Measurements from ENCODE around the gene EME2. TPM values are rescaled to one million over a fixed set of nuclear protein-coding genes. Genes with fewer than 3 reads are reported as not detected.

EME2 gene
- total RNA-seq, 6 donors from 2014 or later, result 10.8 to 87.0 (median 21.5) TPM

GRCh38 chr16:1781758-1782407 is 9.3 kb downstream of the EME2 start:
- Histone ChIP-seq H3K27me3 (no peaks in the 10 kb centered on the region), H3K27ac (peak overlapping the region; percentile 84 to 93 (median 86)), H3K36me3 (peaks cover 8 to 53% (median 34%) of the 10 kb centered on the region in 4 donors), H3K9me3 (no peaks in the 10 kb centered on the region), H3K4me3 (peak overlapping the region; percentile 70 to 92 (median 88)), H3K4me1 (peaks cover 23 to 52% (median 28%) of the 10 kb centered on the region in 4 donors)
- 0 to 3% methylated on average over 10 to 27 of the region's 70 CpGs for WGBS, 2 donors
- TF ChIP-seq POLR2AphosphoS5 (IDR thresholded peaks at IDR 0.05), result no peak
- TF ChIP-seq CTCF (IDR thresholded peaks at IDR 0.05), result peak in 2 of 6 experiments; percentile 20 to 57
- peak in 1 of 4 donors; percentile 52 for TF ChIP-seq POLR2A (IDR thresholded peaks at IDR 0.05)
- peak in 1 of 2 donors; percentile 88 for DNase-seq
- ATAC-seq (ENCODE audit: low FRiP score in 2 of 2), result peak in 1 of 2 donors; percentile 41

- Histone ChIP-seq H3K27me3 (no peaks in the 10 kb centered on the region), H3K4me1 (peaks cover 23 to 52% (median 28%) of the 10 kb centered on the region in 4 donors), H3K36me3 (peaks cover 4 to 53% (median 34%) of the 10 kb centered on the region in 4 donors), H3K27ac (peak within 1 kb of the TSS; percentile 84 to 93 (median 86)), H3K4me3 (peak within 1 kb of the TSS; percentile 88 to 99 (median 90)), H3K9me3 (no peaks in the 10 kb centered on the region)
- ATAC-seq (ENCODE audit: low FRiP score in 2 of 2) (peak; percentile 96 to 97), DNase-seq (peak; percentile 98 to 100)
- WGBS, 2 donors, result 0% methylated on average over 28 to 50 of the region's 102 CpGs
- TF ChIP-seq CTCF (IDR thresholded peaks at IDR 0.05) (peak in 2 of 6 experiments; percentile 24 to 36), POLR2A (IDR thresholded peaks at IDR 0.05) (peak in 3 of 4 donors; percentile 24 to 88 (median 71)), EP300 (IDR thresholded peaks at IDR 0.05) (peak in 1 of 4 donors; percentile 58), POLR2AphosphoS5 (IDR thresholded peaks at IDR 0.05) (peak; percentile 77 to 78)
These were observed 10.0 kb downstream of the EME2 start, which contains the start of the genes NUBP2 and SPSB3 for GRCh38 chr16:1782408-1783264. Gene NUBP2, plus strand, starts transcription at chr16:1782960. Its CDS starts 61 bp downstream, at chr16:1783021. Gene SPSB3, minus strand, starts transcription at chr16:1782571. Its CDS starts 1,088 bp downstream, at chr16:1781483.

- Histone ChIP-seq H3K9me3 (no peaks in the 10 kb centered on the region), H3K27me3 (no peaks in the 10 kb centered on the region), H3K27ac (no peak overlapping the region), H3K36me3 (peaks cover 3 to 55% (median 32%) of the 10 kb centered on the region in 4 donors), H3K4me1 (peaks cover 23 to 43% (median 25%) of the 10 kb centered on the region in 4 donors), H3K4me3 (no peak overlapping the region)
- no peak for ATAC-seq (ENCODE audit: low FRiP score in 2 of 2)
- WGBS, 2 donors, result 90 to 92% methylated on average over 15 to 26 of the region's 26 CpGs
- DNase-seq, result no peak
- TF ChIP-seq POLR2AphosphoS5 (IDR thresholded peaks at IDR 0.05) (no peak), CTCF (IDR thresholded peaks at IDR 0.05) (no peak), EP300 (IDR thresholded peaks at IDR 0.05) (no peak), POLR2A (IDR thresholded peaks at IDR 0.05) (no peak)
These were observed 12.6 kb downstream of the EME2 start for GRCh38 chr16:1784977-1785845.

- no peaks in the 10 kb centered on the region for H3K27me3 ChIP-seq
- H3K36me3 ChIP-seq, result peaks cover 3 to 56% (median 34%) of the 10 kb centered on the region in 4 donors
- H3K27ac ChIP-seq, result no peak overlapping the region
- no peak for TF ChIP-seq POLR2A (IDR thresholded peaks at IDR 0.05)
- TF ChIP-seq EP300 (IDR thresholded peaks at IDR 0.05), result no peak
- TF ChIP-seq POLR2AphosphoS5 (IDR thresholded peaks at IDR 0.05), result no peak
- no peak for TF ChIP-seq CTCF (IDR thresholded peaks at IDR 0.05)
- H3K4me3 ChIP-seq, result no peak overlapping the region
- WGBS, 2 donors, result 88 to 91% methylated on average over 8 to 13 of the region's 14 CpGs
- peaks cover 20 to 40% (median 21%) of the 10 kb centered on the region in 4 donors for H3K4me1 ChIP-seq
- DNase-seq (peak in 1 of 2 donors; percentile 62), ATAC-seq (ENCODE audit: low FRiP score in 2 of 2) (no peak)
- H3K9me3 ChIP-seq, result no peaks in the 10 kb centered on the region
These were observed 13.2 kb downstream of the EME2 start for GRCh38 chr16:1785846-1786170.

All from upper lobe of left lung (tissue), 6 donors.